ENCODE measurements around the gene C5orf63. TPM values are rescaled to one million over a fixed set of nuclear protein-coding genes. Genes with fewer than 3 reads are reported as not detected.

The C5orf63 gene
- polyA plus RNA-seq, 1 donor from 2014 or later = not detected

GRCh38 chr5:127097278-127097677, 24.0 kb upstream of the C5orf63 start:
- Histone ChIP-seq H3F3A (ENCODE audit: insufficient read depth, low read length, poor library complexity, severe bottlenecking) (no peaks in the 10 kb centered on the region), H3K9ac (ENCODE audit: low read length) (no peak overlapping the region), H3K27ac (ENCODE audit: low read length) (no peak overlapping the region), H3K9me3 (ENCODE audit: low read length) (no peaks in the 10 kb centered on the region), H3K4me2 (ENCODE audit: low read length) (no peak overlapping the region), H4K20me1 (ENCODE audit: insufficient read depth) (no peaks in the 10 kb centered on the region), H3K27me3 (ENCODE audit: insufficient read depth, low read depth, low read length) (no peaks in the 10 kb centered on the region), H2AFZ (ENCODE audit: low read depth, low read length) (no peak overlapping the region), H3K4me3 (ENCODE audit: low read length) (no peak overlapping the region), H3K79me2 (replicated peaks; ENCODE audit: insufficient read depth, low read length) (no peaks in the 10 kb centered on the region), H3K36me3 (ENCODE audit: insufficient read depth, low read length) (no peaks in the 10 kb centered on the region), H3K9me2 (ENCODE audit: insufficient read depth, low read length) (no peaks in the 10 kb centered on the region)
- no peak for TF ChIP-seq POLR2AphosphoS5 (IDR thresholded peaks at IDR 0.05)
- no peak for TF ChIP-seq REST (IDR thresholded peaks at IDR 0.05; ENCODE audit: borderline replicate concordance)
- TF ChIP-seq EZH2 (IDR thresholded peaks at IDR 0.05; ENCODE audit: borderline replicate concordance, insufficient read depth, low read length, poor library complexity, severe bottlenecking) = no peak

GRCh38 chr5:127096328-127096993, 23.2 kb upstream of the C5orf63 start:
- Histone ChIP-seq H3K79me2 (replicated peaks; ENCODE audit: insufficient read depth, low read length) (no peaks in the 10 kb centered on the region), H4K20me1 (ENCODE audit: insufficient read depth) (no peaks in the 10 kb centered on the region), H3K27ac (ENCODE audit: low read length) (no peak overlapping the region), H3F3A (ENCODE audit: insufficient read depth, low read length, poor library complexity, severe bottlenecking) (no peaks in the 10 kb centered on the region), H3K9ac (ENCODE audit: low read length) (no peak overlapping the region), H3K4me3 (ENCODE audit: low read length) (no peak overlapping the region), H3K4me2 (ENCODE audit: low read length) (no peak overlapping the region), H2AFZ (ENCODE audit: low read depth, low read length) (no peak overlapping the region), H3K36me3 (ENCODE audit: insufficient read depth, low read length) (no peaks in the 10 kb centered on the region), H3K9me3 (ENCODE audit: low read length) (no peaks in the 10 kb centered on the region), H3K9me2 (ENCODE audit: insufficient read depth, low read length) (no peaks in the 10 kb centered on the region), H3K27me3 (ENCODE audit: insufficient read depth, low read depth, low read length) (no peaks in the 10 kb centered on the region)
- no peak for TF ChIP-seq RAD21 (conservative IDR thresholded peaks at IDR 0.05)
- no peak for TF ChIP-seq REST (IDR thresholded peaks at IDR 0.05; ENCODE audit: borderline replicate concordance)
- TF ChIP-seq CTCF (IDR thresholded peaks at IDR 0.05; ENCODE audit: poor library complexity, severe bottlenecking) = no peak
- no peak for TF ChIP-seq EP300 (conservative IDR thresholded peaks at IDR 0.05; ENCODE audit: poor library complexity, severe bottlenecking)
- TF ChIP-seq EZH2 (IDR thresholded peaks at IDR 0.05; ENCODE audit: borderline replicate concordance, insufficient read depth, low read length, poor library complexity, severe bottlenecking) = no peak
- no peak for TF ChIP-seq SMC3 (conservative IDR thresholded peaks at IDR 0.05; ENCODE audit: poor library complexity)
- no peak for TF ChIP-seq POLR2AphosphoS5 (IDR thresholded peaks at IDR 0.05)
- no peak for TF ChIP-seq MXI1 (conservative IDR thresholded peaks at IDR 0.05; ENCODE audit: poor library complexity, severe bottlenecking)
- no peak for TF ChIP-seq TAF1 (IDR thresholded peaks at IDR 0.05; ENCODE audit: low read depth)
